HL-60 (cell line): Measurements from ENCODE around the gene PPP4R3C.
"Not testable (repeated sequence)": the region's sequence is repeated elsewhere in the genome, so short reads cannot be mapped to it uniquely, and the experiment has no call there.

Experiments
- DNase-seq, 2 experiments: peaks; one replicate each; pipeline ENCODE4 v3.0.0-alpha.2; 2010 to 2020; ENCODE audit warnings: low read depth in 1 of 2, low spot score in 1 of 2
- H3K27ac ChIP-seq: fragments of 250-450 bp; sonication (Bioruptor Pico); replicated peaks from 2 replicates; pipeline ENCODE4 v1.5.1; 2020; ENCODE audit warnings: mild to moderate bottlenecking, moderate library complexity
- H3K27me3 ChIP-seq: fragments of 250-450 bp; sonication (Bioruptor Pico); 2 replicates; pipeline ENCODE4 v1.5.1; 2021; ENCODE audit warnings: mild to moderate bottlenecking, moderate library complexity; ENCODE audit not compliant: insufficient read depth, poor library complexity, severe bottlenecking
- H3K4me3 ChIP-seq: replicated peaks from 2 replicates; pipeline ENCODE4 v1.5.1; 2011; ENCODE audit warnings: mild to moderate bottlenecking, control low read depth, low read length; ENCODE audit not compliant: insufficient read depth
- CTCF ChIP-seq: IDR thresholded peaks from one replicate; pipeline ENCODE4 v1.5.1; 2011; ENCODE audit warnings: low read length, control low read depth, inconsistent platforms; ENCODE audit not compliant: insufficient read depth
- GABPA ChIP-seq: IDR thresholded peaks from 2 replicates; pipeline ENCODE4 v1.6.1; 2012; ENCODE audit warnings: low read depth
- POLR2AphosphoS5 ChIP-seq: IDR thresholded peaks from 2 replicates; pipeline ENCODE4 v1.6.1; 2012; ENCODE audit warnings: low read depth
- SPI1 ChIP-seq: IDR thresholded peaks from 2 replicates; pipeline ENCODE4 v1.6.1; 2012; ENCODE audit warnings: low read depth, mild to moderate bottlenecking, borderline replicate concordance
- TF ChIP-seq, protein P1 (sequence below): IDR thresholded peaks from 2 replicates; pipeline ENCODE4 v1.6.1; 2012; ENCODE audit warnings: low read depth; ENCODE audit not compliant: insufficient replicate concordance

PPP4R3C gene

GRCh38 chrX:27445438-27445837, 17.7 kb downstream of the PPP4R3C start:
- H3K4me3 ChIP-seq: no peak overlapping the region
- TF ChIP-seq GABPA (no peak), CTCF (no peak), SPI1 (no peak), POLR2AphosphoS5 (no peak)
- TF ChIP-seq, protein P1, sequence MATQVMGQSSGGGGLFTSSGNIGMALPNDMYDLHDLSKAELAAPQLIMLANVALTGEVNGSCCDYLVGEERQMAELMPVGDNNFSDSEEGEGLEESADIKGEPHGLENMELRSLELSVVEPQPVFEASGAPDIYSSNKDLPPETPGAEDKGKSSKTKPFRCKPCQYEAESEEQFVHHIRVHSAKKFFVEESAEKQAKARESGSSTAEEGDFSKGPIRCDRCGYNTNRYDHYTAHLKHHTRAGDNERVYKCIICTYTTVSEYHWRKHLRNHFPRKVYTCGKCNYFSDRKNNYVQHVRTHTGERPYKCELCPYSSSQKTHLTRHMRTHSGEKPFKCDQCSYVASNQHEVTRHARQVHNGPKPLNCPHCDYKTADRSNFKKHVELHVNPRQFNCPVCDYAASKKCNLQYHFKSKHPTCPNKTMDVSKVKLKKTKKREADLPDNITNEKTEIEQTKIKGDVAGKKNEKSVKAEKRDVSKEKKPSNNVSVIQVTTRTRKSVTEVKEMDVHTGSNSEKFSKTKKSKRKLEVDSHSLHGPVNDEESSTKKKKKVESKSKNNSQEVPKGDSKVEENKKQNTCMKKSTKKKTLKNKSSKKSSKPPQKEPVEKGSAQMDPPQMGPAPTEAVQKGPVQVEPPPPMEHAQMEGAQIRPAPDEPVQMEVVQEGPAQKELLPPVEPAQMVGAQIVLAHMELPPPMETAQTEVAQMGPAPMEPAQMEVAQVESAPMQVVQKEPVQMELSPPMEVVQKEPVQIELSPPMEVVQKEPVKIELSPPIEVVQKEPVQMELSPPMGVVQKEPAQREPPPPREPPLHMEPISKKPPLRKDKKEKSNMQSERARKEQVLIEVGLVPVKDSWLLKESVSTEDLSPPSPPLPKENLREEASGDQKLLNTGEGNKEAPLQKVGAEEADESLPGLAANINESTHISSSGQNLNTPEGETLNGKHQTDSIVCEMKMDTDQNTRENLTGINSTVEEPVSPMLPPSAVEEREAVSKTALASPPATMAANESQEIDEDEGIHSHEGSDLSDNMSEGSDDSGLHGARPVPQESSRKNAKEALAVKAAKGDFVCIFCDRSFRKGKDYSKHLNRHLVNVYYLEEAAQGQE: no peak
- no peaks in the 10 kb centered on the region for H3K27me3 ChIP-seq
- no peak for DNase-seq
- H3K27ac ChIP-seq: no peak overlapping the region

DNA sequence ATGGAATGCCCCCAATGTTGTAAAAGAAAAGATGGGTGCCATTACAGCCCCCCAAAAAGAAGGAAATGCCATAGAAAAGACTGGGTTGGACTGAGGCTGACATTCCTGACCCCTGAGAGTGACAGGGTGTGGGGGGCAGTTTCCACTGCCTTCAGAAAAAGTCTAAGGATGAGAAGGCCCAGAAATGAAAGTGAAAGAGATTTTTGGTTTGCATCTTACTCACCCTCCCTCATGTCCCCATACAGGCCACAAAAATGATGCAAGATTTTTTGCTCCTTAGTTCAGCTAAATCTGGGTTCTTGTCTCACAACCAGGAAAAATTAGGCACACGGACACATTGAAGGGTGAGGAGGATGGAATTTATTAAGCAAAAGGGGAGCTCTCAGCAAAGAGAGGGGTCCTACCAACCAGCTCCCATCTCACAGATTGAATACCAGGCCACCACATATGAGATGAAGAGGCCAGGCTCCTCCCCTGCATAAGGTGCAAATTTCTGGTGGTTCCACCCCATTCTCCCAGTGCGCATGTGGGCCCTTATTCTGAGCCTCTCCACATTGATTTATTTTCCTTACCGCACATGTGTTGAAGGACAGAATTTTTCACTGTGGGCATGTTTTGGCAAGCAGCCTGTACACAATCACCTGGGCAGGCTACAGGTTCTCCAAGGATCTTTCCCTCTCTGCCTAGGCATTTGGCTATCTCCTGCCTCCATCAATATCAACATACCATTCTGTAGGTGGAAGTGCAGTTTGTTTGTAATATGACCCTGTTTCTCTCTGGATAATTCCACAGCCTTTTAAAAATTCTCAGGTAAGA, 18.8 kb downstream of the PPP4R3C start:
- TF ChIP-seq POLR2AphosphoS5 (no peak), GABPA (no peak), CTCF (no peak), SPI1 (no peak)
- TF ChIP-seq, protein P1: no peak
- DNase-seq: no peak
- no peak overlapping the region for H3K27ac ChIP-seq
- no peaks in the 10 kb centered on the region for H3K27me3 ChIP-seq
- no peak overlapping the region for H3K4me3 ChIP-seq

DNA sequence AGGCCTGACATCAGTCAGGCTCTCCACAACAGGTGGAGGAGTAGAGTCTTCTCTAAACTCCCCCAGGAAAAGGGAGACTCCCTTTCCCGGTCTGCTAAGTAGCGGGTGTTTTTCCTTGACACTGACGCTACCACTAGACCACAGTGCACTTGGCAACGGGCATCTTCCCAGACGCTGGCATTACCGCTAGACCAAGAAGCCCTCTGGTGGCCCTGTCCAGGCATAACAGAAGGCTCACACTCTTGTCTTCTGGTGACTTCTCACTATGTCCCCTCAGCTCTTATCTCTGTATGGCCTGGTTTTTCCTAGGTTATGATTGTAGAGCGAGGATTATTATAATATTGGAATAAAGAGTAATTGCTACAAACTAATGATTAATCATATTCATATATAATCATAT, 20.7 kb downstream of the PPP4R3C start:
- not testable (repeated sequence) for H3K4me3 ChIP-seq, H3K27me3 ChIP-seq, H3K27ac ChIP-seq, DNase-seq

DNA sequence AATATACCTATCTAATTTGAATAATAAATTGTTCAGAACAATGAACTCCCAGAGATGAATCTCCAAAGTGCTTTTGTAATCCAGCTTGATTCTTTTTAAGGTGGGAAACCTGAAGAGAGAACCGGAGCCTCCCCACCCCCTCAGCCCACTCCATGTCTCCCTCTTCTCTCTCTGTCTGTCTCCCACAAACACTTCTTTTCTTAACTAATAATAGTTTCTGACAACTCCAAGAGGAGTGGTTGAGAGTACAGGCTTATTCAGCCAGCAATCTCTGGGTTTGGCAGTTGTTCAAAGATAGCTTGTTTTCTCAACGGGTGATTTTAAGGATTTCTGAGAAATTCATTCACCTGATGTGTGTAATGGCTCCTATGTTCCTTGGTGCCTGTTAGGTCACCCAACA, 23.4 kb downstream of the PPP4R3C start:
- H3K4me3 ChIP-seq: no peak overlapping the region
- TF ChIP-seq, protein P1: no peak
- TF ChIP-seq CTCF (no peak), GABPA (no peak), SPI1 (no peak), POLR2AphosphoS5 (no peak)
- H3K27me3 ChIP-seq: no peaks in the 10 kb centered on the region
- no peak for DNase-seq
- H3K27ac ChIP-seq: no peak overlapping the region
